HuH-7 (cell line): ENCODE results near the gene SLC35D3.
"Not testable (repeated sequence)": the region's sequence is repeated elsewhere in the genome, so short reads cannot be mapped to it uniquely, and the experiment has no call there.

Experiments
- DNase-seq: peaks from one replicate; pipeline ENCODE4 v3.0.0; 2011; ENCODE audit warnings: low spot score

The SLC35D3 gene

DNA sequence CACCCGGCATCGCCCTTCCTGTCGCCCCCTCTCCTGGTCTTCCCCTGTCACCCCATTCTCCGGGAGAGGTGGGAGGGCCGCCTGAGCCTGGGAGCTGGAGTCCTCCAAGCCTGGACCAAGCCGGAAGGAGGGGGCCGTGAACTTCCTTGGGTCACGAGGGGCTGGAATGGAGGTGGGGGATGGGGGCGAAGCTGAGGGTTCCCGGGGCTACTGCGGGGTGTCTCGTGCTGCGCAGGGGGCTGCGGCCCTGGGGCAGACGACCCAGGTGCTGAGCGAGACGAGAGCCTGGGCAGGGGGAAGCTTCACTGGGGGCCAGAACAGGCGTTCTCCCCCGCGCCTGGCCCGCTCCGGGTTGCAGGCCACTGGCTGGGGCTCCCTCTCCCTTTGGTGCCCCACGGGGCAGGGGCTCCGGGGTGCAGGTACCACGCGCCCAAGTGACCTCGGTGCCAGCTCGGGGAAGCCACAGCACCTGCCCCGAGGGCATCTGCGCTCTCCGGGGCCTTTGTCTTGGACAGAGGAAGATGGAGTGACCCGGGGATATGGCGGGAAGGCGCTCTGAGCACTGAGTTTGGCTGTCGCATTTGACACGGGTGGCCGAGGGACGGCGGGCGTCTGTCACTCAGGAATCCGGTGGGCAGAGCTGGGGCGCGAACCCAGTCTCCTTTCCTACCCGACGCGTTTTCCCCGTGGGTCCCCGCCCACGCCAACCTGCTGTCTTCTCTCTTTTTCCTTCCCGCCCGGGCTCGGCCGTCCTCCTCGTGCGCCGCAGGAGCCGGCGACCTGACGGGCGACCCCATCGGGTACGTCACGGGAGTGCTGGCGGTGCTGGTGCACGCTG, 1.2 kb downstream of the SLC35D3 start:
- DNase-seq: no peak

DNA sequence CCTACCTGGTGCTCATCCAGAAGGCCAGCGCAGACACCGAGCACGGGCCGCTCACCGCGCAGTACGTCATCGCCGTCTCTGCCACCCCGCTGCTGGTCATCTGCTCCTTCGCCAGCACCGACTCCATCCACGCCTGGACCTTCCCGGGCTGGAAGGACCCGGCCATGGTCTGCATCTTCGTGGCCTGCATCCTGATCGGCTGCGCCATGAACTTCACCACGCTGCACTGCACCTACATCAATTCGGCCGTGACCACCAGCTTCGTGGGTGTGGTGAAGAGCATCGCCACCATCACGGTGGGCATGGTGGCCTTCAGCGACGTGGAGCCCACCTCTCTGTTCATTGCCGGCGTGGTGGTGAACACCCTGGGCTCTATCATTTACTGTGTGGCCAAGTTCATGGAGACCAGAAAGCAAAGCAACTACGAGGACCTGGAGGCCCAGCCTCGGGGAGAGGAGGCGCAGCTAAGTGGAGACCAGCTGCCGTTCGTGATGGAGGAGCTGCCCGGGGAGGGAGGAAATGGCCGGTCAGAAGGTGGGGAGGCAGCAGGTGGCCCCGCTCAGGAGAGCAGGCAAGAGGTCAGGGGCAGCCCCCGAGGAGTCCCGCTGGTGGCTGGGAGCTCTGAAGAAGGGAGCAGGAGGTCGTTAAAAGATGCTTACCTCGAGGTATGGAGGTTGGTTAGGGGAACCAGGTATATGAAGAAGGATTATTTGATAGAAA, 2.0 kb downstream of the SLC35D3 start:
- no peak for DNase-seq

DNA sequence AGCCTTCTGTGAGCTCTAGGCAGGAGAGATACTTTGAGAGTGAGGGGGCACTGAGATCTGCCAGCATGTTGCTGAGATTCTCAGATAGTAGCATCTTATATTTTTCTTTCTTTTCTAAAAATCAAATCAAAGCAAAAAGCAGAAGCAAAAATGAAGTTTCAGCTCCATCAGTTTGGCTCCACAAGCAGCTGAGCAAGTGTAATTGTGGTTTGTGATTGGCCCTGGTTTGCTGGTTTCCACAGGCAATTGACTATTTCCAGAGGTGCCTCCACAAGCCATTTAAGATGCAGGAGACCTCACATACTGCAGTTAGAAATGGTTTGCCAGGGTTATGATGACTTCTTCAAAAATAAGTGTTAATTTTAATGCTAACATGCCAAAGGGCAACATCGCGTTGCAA, 4.3 kb downstream of the SLC35D3 start:
- no peak for DNase-seq

DNA sequence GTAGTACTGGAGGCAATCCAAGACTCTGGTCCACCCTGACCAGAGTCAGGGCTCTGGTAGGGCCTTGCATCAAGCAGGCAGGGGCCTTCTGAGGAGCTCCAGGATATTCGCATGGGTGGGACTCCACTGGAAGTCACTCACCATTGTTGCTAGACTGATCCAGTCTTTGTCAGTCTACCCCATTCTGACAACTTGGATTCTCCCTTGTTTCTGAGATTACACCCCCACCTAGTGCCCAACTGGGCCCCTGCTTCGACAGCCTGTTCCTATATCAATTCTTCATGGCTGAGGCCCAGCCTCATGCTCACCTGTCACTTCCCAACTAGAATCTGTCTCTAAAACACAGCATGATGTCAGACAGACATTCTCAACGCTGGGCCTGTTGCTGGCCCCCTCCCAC, 5.2 kb downstream of the SLC35D3 start:
- peak; percentile 85 for DNase-seq

DNA sequence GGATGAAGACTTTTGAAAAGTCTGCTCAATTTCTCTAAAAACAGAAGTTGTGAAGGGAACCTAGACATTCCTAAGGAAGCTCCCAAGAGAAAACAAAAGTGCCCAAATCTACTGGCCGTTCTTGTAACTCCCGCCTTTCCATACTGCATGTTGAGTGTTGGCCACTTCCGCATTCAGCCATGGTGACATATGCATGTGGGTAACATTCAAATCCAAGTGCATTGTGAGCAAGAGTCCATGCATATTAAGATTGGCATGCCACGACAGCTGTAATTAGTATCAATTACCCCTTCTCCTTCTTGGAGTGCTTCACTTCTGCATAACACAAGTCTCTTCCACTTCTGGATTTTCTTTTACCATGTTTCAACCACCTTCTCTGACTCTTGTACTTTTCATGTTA, 8.4 kb downstream of the SLC35D3 start:
- DNase-seq: no peak

DNA sequence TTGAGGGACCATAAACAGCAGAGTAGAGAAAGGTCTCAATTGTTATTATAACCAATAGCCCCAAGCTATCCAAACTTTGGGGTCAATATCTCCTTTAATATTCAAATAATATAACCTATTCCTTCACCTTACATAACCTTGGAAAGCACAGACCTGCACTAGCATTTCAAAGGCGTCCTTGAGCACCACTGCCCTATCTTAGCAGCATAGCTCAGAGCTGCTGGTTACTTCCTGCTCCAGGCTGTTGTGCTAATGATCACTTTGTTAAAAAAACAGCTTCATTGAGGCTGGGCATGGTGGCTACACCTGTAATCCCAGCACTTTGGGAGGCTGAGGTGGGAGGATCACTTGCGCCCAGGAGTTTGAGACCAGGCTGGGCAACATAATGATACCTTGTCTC, 10.5 kb downstream of the SLC35D3 start:
- no peak for DNase-seq

DNA sequence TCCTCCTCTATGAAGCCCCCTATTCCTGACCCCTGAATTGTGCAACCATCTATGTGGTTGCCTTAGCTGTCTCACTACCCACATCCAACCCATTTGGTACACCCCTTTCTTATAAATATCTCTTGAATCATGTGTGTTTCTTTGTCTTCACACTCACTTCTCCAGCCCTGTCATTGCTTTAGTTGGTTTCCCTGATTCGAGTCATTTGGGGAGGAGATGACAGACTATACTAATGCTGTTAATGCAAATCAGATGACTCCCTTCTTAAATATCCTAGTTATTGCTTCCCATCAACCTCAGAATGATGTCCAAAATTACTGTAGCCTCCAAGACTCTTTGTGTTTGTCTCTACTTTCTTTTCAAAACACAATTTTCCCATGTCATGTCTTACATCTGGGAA, 23.0 kb downstream of the SLC35D3 start:
- no peak for DNase-seq

DNA sequence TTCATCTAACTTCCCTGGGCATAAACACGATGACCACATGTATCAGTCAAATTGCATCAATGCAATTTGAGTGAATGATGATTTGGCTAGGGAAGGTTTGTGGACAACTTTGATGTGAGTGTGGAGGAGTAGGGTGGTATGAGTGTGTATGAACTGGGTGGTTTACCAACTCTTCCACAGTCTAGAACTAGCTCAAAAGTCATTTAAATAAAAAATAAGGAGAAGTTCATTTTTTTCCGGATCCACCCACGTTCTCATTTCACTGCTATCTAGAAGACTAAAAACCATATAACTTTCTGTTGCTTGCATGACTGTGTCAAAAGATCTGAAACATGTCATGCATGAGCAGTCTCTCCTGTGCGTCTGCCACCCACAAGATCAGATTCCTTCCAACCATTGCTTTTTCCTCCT, 23.6 kb downstream of the SLC35D3 start:
- no peak for DNase-seq

DNA sequence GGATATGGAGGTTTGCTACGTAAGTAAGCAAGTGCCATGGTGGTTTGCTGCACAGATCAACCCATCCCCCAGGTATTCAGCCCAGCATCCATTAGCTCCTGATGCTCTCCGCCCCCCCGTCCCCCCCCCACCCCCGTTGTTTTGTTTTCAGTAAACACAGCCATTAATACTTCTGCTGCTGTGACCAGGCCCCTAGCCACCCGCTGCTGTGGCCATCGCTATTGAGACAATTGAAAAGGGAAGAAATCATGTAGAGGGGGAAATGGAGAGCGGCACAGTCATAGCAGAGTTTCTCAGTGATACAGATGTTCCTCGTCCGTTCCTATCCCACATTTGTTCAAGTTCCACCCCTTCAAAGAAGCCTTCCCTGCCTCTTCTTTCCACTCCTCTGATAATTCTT, 24.9 kb downstream of the SLC35D3 start:
- no peak for DNase-seq

DNA sequence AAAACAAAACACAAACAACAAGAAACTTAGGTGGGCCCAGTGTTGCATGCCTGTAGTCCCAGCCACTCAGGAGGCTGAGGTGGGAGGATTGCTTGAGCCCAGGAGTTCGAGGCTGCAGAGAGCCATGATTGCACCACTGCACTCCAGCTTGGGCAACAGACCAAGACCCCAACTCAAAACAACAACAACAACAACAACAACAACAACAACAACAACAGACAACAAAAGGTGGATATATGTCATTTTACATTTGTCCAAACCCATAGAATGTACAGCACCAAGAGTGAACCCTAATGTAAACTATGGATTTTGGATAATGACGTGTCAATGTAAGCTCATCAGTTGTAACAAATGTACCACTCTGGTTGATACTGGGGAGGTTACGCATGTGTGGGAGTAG, 27.9 kb downstream of the SLC35D3 start:
- not testable (repeated sequence) for DNase-seq

DNA sequence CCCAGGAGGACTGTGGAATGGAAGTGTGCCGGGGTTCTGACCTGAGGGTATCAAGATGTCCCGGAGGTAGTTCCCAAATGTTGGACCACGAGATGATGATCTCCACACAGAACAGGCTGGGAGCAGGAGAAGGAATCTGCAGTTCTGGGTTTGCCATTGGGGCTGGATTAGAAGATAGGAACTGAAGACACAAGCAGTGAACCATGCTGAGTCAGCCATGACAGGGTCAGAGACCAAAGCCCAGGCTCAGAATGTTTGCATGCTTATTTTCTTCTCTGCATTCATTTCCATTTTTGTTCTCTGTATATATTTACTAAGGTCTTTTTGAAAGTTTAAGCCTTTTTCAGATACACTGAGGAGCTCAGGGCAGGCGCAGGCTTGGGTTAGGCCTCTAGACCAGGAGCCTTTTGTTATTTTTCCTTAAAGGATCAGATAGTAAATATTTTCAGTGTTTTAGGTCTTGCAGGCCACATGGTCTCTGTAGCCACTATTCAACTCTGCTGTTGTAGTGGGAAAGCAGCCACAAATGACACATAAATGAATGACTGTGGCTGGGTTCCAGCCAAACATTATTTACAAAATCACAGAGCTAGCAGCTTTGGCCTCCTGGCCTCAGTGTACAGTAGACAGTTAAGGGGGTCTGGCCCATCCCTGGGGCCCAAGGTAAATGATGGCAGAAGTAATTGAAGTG, 28.5 kb downstream of the SLC35D3 start:
- no peak for DNase-seq

DNA sequence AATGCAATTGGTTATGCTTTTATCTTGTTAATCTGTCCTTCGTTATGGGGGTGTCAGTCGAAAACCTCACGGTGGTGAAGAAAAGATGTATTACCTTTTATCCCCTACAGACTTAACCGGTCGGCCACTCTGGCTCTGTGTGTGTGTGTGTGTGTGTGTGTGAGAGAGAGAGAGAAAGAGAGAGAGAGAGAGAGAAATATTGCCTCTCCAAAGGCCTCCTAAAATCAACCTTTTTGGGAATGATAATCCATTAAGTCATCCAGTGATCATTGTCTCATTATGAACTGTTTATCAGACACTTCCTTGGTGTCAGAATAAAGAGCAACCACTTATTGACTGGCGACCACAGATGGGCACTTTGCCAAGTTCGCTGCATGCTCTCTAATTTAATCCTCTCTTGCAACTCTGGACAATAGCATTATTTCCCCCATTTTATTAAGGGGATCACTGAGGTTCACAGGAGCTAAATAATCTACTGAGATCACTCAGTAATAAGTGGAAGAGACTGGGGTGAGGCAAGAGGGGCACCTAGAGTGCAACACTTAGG, 30.7 kb downstream of the SLC35D3 start:
- no peak for DNase-seq

DNA sequence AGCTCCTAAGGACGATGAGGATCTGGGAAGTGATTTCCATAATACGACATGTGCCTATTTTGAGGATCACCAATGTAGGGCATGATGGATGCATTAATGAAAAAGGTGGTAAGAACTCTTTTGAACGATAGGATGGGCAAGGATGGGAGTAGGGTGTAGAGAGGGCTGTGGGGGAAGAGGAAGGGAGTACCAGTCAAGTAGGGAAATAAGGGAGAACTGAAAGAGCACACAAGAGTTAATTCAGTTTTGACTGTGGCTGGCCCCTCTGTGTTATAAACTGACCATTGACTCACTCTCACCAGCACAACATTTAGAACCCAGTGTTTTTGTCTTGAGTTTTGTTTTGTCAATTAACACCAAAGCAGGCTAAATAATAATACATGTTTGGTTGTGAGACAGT, 33.0 kb downstream of the SLC35D3 start:
- DNase-seq: no peak

DNA sequence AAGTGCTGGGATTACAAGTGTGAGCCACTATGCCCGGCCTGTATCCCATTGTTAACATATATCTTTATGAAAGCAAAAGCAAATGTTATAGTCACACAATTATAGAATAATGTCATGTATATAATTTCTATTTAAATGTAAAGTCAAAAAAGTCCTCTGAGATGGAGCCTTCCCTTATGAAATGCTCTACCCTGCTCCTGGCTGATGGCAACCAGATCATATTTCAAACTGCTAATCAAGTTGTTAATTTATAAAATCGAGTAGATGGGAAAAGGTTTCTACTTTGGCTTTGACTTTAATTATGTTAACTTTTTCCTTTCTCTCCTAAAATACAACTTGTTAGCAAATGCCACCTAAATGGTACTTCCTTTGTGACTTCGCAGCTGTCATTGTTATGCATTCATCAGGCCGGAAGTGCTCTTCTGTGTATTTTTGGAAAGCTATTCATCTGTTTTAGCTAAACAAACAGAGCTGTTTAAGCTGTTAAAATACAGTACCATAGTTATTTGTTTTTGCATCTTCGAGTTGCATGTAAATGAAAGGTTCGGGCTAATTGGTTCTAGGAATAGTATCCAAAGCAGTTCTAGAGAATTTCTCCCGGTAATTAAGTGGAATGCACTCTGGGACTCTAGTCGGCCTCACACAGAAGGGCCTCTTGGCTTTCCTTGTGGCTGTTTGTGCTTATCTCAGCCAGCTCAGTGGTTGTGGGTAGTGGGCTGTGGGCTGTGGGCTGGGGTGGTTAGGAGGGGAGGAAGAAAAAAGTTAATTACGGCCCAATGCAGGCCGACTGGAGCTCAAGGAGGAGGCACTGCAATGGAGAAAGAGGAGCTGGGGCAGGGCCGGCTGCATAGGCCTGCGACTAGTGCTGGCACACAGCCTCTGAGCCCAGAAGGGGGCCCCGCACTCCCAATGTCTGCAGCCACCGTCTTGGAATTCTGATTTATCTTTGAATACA, 34.8 kb downstream of the SLC35D3 start:
- no peak for DNase-seq

DNA sequence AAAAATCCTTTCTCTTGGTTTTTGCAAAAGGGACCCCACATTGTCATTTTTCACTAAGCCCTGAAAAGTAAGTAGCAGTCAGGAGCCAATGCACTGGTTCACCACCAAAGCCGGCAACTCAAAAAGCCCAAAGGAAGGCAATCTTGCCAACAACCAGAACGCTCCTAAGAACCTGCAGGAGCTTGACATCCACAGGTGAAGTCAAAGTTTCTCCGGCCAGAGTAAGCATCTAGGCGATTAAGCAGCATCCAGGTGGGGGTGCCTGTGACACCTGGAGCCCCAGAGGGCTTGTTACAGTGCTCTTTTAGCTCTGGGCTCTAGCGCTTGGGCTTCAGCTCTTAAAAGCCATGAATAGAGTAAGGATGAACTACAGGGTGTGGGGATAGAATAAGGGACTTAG, 36.1 kb downstream of the SLC35D3 start:
- DNase-seq: no peak

DNA sequence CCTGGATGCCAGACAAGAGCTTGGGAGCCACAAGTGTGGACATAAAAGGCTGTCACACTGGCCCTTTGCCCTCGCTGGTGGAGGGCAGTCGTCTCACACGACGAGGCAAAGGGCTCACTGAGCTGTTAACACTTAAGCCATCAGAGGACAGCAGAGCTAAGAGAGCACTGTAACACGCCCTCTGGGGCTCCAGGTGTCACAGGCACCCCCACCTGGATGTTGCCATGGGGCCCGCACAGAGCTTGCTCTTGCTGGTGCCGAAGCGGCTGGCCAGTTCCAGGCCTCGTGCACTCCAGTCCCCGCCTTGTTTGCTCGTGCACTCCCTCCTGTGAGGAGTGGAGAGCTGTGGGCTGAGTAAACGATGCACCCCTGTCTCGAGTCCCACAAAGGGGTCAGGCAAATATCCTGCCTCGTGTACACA, 37.4 kb downstream of the SLC35D3 start:
- DNase-seq: peak; percentile 62

DNA sequence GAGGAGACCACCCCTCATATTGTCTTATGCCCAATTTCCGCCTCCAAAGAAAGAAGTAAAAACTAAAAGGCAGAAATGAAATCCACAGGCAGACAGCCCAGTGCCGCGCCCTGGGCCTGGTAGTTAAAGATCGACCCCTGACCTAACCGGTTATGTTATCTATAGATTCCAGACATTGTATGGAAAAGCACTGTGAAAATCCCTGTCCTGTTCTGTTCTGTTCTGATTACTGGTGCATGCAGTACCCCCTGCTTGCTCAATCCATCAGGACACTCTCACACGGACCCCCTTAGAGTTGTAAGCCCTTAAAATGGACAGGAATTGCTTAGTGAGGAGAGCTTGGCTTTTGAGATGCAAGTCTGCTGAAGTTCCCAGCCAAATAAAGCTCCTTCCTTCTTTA, 37.8 kb downstream of the SLC35D3 start:
- not testable (repeated sequence) for DNase-seq

DNA sequence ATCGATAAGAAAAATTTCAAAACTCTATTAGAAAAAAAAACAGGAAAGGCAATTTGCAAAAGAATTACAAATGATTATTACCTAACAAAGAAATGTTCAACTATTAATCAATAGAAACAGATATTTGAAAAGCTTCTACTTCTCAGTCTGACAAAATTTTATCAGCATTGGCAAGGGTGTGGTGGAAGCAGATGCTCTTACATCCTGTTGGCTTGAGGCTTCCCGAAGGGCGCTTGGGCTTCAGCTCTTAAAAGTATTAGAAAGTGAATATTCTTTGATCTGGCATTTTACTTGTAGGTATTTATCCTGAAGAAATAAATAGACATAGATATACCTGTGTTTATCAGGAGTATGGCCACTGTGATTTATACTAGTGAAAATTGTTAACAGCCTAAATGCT, 38.7 kb downstream of the SLC35D3 start:
- DNase-seq: no peak

DNA sequence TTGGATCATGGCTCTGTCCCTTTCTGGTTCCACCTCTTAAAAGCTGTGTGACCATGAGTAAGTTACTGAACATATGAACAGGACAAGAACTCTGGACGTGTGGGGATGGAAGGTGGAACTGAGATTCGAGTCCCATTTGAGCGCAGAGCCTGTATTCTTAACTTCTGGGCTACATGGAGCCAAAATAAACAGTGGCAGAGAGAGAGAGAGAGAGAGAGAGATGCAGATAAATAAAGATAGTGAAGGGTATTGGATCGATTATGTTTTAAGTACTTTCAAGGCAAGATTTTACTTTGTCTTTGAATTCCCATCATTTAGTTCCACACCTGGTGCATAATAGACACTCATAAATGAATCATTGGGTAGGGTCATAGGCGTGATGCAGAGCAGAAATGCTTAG, 39.7 kb downstream of the SLC35D3 start:
- no peak for DNase-seq

DNA sequence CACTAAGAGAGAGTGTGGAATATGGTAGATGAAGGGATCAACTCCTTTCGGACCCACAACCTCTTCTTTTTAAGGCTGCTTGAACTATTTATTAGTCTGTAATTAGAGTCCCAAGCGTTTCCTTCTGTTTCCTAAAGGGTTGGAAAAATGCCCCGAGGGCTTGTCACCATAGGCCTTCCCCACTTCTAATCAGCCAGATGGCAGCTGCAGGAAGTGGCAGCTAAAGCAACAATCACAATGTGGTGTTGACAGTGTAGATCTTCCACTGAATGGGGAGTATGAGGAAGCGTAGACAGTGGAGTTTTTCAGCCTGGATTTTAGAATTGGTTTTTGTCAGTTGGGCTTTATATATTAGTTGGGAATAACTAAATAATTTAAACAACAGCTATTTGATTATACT, 40.6 kb downstream of the SLC35D3 start:
- no peak for DNase-seq

DNA sequence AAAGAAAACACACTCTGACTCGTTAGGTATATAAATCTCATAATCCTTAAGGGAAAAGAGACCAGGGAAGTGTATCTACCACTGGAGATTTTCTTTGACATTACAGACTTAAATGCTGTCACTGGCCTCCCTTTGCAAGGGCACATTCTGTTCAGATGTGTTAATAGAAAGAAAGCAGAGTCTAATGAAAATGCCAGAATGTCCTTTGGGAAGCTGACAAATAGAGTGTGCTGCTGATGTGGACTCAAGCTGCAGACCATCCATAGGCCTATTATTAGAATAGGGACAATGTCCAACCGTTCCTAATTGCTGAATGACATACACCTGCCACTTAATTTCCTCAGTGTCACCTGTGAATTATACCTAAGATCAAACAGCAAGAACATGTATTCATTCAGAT, 41.2 kb downstream of the SLC35D3 start:
- no peak for DNase-seq

DNA sequence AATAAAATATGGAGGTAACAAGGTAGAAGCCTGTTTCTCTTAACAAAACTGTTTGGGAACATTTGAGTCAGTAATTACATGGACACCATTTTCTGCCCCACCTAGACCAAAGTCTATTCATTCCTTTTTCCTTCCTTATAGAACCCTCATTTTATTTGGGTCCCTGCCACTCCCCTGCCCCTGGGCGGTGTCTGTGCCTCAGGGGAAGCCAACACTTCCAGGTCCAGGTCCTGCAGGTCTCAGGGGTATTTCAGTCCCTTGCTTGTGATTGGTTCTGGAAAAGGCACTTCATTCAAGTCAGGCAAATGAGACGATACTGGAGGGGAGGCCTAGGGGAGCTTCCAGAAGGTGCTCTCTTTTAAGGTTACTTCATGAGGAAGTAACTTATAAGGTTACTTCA, 42.3 kb downstream of the SLC35D3 start:
- no peak for DNase-seq
